Inflammatory macrophage treated with lipopolysaccharide for 1 hour (primary cell): ENCODE results near the gene RASSF1.
"Not testable (repeated sequence)": the region's sequence is repeated elsewhere in the genome, so short reads cannot be mapped to it uniquely, and the experiment has no call there.

Experiments used
- DNase-seq, 2 donors: peaks; one replicate each; pipeline ENCODE4 v3.0.0-alpha.2; 2020 to 2022

RASSF1 gene

DNA sequence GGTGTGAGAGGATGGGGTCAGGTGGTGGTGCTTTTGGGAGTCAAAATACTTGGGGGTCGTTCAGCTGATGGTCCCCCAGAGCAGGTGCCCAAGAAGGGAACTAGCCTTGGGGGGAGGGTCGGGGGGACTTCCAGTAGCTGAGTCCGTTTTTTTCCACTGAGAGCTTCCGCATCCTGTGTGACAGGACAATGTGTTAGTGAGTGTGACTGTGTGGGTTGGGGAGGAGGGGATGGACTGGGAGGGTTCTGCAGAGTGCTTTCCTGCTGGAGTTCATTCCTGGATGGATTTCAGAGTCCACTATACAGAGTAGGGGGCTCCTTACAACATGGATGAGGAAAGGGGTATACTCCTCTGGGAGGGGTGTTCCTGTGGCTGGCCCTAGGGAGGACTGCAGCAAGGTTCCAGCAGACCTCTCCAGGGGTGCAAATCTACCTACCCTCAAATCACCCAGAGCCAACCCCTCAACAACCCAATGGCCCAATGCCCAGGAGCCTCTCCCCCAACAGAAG is 17.5 kb downstream of the RASSF1 start:
- DNase-seq, result peak; percentile 37 to 59

- DNase-seq, result no peak
These were observed 18.1 kb downstream of the RASSF1 start, which contains the start of gene HYAL2 for GRCh38 chr3:50322386-50323091. TSS of gene HYAL2 (minus strand) at chr3:50322745. CDS start at chr3:50320489, 2,256 bp downstream.

GRCh38 chr3:50322115-50322385 is 18.6 kb downstream of the RASSF1 start:
- DNase-seq, result no peak

- DNase-seq, result peak; percentile 79 to 84
These were observed 19.1 kb downstream of the RASSF1 start for GRCh38 chr3:50321336-50322114.

DNA sequence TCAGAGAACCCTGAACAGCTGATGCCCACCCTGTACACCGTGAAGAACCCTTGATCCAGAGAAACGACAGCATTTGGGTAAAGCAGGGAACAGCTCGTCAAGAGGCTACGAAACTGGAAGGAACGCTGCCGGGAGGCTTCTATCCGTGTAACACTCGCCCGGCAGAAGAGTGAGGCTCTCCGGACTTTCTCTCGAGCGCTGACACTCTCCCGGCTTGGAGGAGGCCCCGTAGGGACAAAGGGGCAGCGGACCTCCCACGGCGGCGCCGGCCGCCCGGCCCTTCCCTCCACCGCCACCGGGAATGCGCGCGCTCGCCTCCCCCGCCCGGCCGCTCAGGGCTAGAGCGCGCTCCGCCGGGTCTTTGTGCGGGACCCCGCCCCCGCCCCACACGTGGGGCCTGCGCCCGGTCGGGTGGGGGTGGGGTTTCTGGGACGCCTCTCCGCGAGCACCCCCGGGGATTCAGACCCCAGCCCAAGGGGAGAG is 19.7 kb downstream of the RASSF1 start:
- peak; percentile 37 to 53 for DNase-seq

- DNase-seq, result no peak
These were observed 20.6 kb downstream of the RASSF1 start for GRCh38 chr3:50319894-50320625.

GRCh38 chr3:50319181-50319893 is 21.3 kb downstream of the RASSF1 start:
- no peak for DNase-seq

DNA sequence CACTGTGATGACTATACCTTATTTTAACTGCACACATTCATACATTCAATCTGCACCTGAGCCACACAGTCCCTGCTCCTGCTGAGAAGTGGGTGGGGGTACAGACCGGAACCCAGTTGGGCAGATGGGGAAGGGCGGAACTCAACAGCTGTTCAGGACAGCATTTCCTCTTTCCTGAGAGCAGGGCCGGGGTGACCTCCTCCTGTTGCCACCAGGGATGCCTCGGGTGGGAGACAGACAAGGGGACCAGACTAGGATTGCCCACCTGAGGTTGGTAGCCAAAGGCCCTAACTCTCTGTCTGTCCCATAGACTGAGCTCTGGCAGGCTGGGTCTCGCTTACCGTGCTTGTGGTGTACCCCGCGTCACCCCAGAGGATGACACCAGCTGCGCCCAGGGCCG is 22.0 kb downstream of the RASSF1 start:
- peak in 1 of 2 donors; percentile 41 for DNase-seq

GRCh38 chr3:50318163-50318562 is 22.5 kb downstream of the RASSF1 start:
- DNase-seq, result no peak

- no peak for DNase-seq
These were observed 23.3 kb downstream of the RASSF1 start for GRCh38 chr3:50317300-50317699.

DNA sequence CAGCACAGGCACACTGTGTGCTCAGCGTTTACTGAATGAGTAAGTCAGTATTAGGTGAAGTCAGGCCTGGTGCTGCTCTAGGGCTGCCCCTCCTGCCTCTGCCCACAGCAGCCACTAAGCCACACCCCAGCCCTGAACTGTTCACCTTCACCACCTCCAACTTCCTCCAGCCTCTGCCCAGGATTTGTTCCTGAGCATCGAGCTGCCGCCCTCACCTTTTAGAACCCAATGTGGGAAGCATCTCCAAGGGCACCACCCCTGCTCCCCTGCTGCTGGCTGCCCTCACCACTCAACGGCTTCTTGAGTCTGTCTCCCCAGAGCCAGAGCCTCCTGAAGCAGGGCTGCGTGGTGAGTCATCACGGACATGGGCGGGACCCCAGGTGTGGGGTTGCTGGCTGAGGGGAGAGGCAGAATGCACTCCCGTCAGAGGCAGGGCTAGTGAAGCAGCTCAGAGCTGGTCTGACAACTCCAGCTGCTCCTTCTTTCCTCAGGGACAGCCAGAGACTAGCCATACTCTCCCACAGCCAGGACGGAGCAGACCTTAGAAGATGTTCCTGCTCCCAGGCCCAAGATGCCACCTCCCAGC is 23.9 kb downstream of the RASSF1 start:
- no peak for DNase-seq

DNA sequence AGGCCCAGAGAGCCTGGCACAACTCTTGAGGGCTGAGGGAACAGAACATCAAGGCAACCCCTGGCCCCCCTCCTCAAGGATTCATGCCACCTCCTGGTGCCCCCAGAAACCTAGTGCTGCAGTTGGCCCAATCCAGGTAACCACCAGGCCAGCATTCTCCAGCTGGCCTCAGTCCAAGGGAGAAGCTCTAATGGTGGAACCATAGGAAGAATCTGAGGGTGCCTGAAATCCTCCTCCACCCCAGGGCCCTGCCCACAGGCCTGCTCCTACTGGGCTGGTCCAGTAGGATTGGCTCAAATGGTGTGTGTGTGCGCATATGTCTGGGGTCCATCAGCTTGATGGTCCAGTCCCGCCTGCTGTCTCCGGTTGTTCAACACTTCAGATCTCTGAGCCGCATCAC is 25.8 kb downstream of the RASSF1 start:
- DNase-seq, result no peak

GRCh38 chr3:50314342-50314741 is 26.3 kb downstream of the RASSF1 start:
- DNase-seq, result no peak

- DNase-seq, result not testable (repeated sequence)
These were observed 28.6 kb downstream of the RASSF1 start for GRCh38 chr3:50312041-50312440.

DNA sequence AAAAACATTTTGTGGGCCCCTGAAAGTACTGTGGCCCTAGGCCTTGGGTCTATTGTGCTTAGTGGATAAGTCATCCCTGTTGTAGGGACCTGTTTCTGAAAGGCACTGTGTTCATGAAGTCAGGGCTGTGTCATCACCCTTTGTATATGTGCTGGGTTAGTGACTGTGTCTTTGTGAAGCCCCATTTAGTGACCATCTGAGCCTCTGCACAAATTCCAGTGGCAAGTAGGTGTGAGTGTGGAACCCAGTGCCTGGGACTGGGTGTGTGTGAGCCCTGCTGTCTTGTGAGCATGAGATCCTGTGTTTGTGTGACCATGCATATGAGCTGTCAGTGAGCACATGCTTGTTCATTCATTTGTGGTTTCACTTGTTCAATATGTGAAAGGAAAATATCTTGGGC is 36.0 kb downstream of the RASSF1 start:
- DNase-seq, result no peak

- no peak for DNase-seq
These were observed 37.4 kb downstream of the RASSF1 start, which contains the start of gene HYAL1 for GRCh38 chr3:50303013-50303815. TSS of gene HYAL1 (minus strand) at chr3:50303574. CDS start at chr3:50302956, 618 bp downstream.

- no peak for DNase-seq
These were observed 38.3 kb downstream of the RASSF1 start for GRCh38 chr3:50302095-50303012.

- no peak for DNase-seq
These were observed 39.9 kb downstream of the RASSF1 start for GRCh38 chr3:50300681-50301254.

- peak; percentile 74 to 87 for DNase-seq
These were observed 40.5 kb downstream of the RASSF1 start for GRCh38 chr3:50299929-50300680.
